Measurements from ENCODE around the gene LDLRAD3. TPM values are rescaled to one million over a fixed set of nuclear protein-coding genes. Genes with fewer than 3 reads are reported as not detected.

LDLRAD3 gene
- total RNA-seq, 1 experiment from 2014 or later = 19.0 TPM

DNA sequence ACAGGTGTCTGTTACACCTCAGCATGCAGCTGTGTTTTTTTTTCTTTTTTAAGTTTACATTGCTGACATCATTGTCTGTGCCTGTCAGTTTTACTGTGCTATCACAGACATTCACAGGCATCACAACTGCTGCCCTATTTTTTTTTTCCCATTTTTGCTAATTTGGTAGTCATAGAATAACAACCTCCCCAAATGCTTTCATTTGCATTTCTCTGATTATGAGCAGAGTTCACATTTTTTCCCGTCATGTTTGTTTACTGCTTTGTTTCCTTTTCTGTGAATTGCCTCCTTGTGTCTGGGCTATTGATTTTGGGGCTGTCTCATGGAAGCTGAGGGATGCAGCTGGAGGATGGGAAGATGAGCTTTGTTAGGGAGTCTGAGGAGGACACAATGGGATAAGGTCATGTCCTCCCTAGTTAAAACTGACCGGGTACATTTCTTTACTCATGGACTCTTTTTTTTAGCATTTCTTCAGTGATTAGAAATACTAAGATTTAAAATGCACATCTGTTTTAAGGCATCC, 155.1 kb downstream of the LDLRAD3 start:
- Histone ChIP-seq H3K79me2 (ENCODE audit: insufficient read depth, low read length) (no peaks in the 10 kb centered on the region), H3K9me2 (ENCODE audit: insufficient read depth) (no peaks in the 10 kb centered on the region), H3K4me3 (replicated peaks in 1 of 2; ENCODE audit: low read depth in 1 of 2, low read length in 2 of 2) (no peak overlapping the region), H2AFZ (ENCODE audit: low read depth, low read length, poor library complexity, severe bottlenecking) (no peak overlapping the region), H3K9me3 (ENCODE audit: control insufficient read depth in 1 of 2, insufficient read depth in 1 of 2, low read depth in 1 of 2, low read length in 2 of 2) (peaks cover 0 to 4% of the 10 kb centered on the region in 2 experiments; a peak in 2 of 4 replicates), H4K20me1 (ENCODE audit: insufficient read depth) (no peaks in the 10 kb centered on the region), H3K4me1 (ENCODE audit: control insufficient read depth in 1 of 2, insufficient read depth in 2 of 2, low read length in 2 of 2) (no peaks in the 10 kb centered on the region), H3K4me2 (ENCODE audit: low read length) (no peak overlapping the region), H3K27ac (ENCODE audit: low read depth, low read length) (no peak overlapping the region), H3K27me3 (ENCODE audit: insufficient read depth, low read length) (no peaks in the 10 kb centered on the region), H3K36me3 (ENCODE audit: control insufficient read depth in 1 of 2, insufficient read depth in 2 of 2, low read length in 2 of 2) (no peaks in the 10 kb centered on the region; a peak in 1 of 4 replicates), H3K9ac (ENCODE audit: low read length) (no peak overlapping the region)
- CTCF ChIA-PET = no interaction called here
- no TSS peak for BruUV-seq (replicated peaks)
- POLR2A ChIA-PET = no interaction called here
- RAD21 ChIA-PET (ENCODE audit: low non-redundant PET in 1 of 2, low total read pairs in 2 of 2, uncharacterized antibody in 2 of 2, unreplicated experiment in 2 of 2) = no interaction called here
- DNase-seq (ENCODE audit: low read depth, low spot score) (no peak), ATAC-seq (no peak)
- TF ChIP-seq EGR1 (IDR thresholded peaks at IDR 0.05; ENCODE audit: low read depth) = no peak
- intact Hi-C loops (cut with micrococcal nuclease) = no loop called here

DNA sequence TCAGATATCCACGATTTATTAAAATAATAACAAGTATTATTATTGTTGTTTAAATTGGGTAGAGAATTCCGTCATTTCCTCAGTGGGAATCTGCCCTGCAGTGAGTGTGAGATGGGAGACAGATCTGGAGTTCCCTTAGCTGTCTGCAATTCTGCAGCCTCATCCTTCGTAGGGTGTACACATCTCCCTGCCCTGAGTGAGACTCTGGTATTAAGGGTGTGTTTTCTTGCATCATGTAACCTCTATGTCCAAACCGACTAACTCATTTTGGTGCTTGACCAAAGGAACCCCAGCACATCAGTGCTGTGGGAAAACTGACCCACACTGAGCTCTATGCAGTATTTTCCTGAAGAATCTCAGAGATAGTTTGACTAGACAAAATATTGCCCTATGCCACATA, 157.6 kb downstream of the LDLRAD3 start:
- Histone ChIP-seq H4K20me1 (ENCODE audit: insufficient read depth) (no peaks in the 10 kb centered on the region), H3K4me2 (ENCODE audit: low read length) (no peak overlapping the region), H3K79me2 (ENCODE audit: insufficient read depth, low read length) (no peaks in the 10 kb centered on the region), H2AFZ (ENCODE audit: low read depth, low read length, poor library complexity, severe bottlenecking) (no peak overlapping the region), H3K27ac (ENCODE audit: low read depth, low read length) (no peak overlapping the region), H3K9ac (ENCODE audit: low read length) (no peak overlapping the region), H3K9me2 (ENCODE audit: insufficient read depth) (no peaks in the 10 kb centered on the region), H3K4me3 (replicated peaks in 1 of 2; ENCODE audit: low read depth in 1 of 2, low read length in 2 of 2) (no peak overlapping the region), H3K4me1 (ENCODE audit: control insufficient read depth in 1 of 2, insufficient read depth in 2 of 2, low read length in 2 of 2) (no peaks in the 10 kb centered on the region), H3K27me3 (ENCODE audit: insufficient read depth, low read length) (no peaks in the 10 kb centered on the region), H3K9me3 (ENCODE audit: control insufficient read depth in 1 of 2, insufficient read depth in 1 of 2, low read depth in 1 of 2, low read length in 2 of 2) (no peaks in the 10 kb centered on the region), H3K36me3 (ENCODE audit: control insufficient read depth in 1 of 2, insufficient read depth in 2 of 2, low read length in 2 of 2) (no peaks in the 10 kb centered on the region; a peak in 1 of 4 replicates)
- RAD21 ChIA-PET (ENCODE audit: low non-redundant PET in 1 of 2, low total read pairs in 2 of 2, uncharacterized antibody in 2 of 2, unreplicated experiment in 2 of 2) = no interaction called here
- POLR2A ChIA-PET = no interaction called here
- BruUV-seq (replicated peaks) = no TSS peak
- no peak for ATAC-seq
- CTCF ChIA-PET = no interaction called here
- intact Hi-C loops (cut with micrococcal nuclease) = no loop called here
- no peak for TF ChIP-seq TCF7L2 (IDR thresholded peaks at IDR 0.05; ENCODE audit: borderline replicate concordance, extremely low read depth, insufficient read depth, insufficient read length)
- no peak for TF ChIP-seq RAD21 (IDR thresholded peaks at IDR 0.05; ENCODE audit: low read depth)
- TF ChIP-seq FOSL1 (IDR thresholded peaks at IDR 0.05; ENCODE audit: low read depth) = no peak
- TF ChIP-seq JUND (IDR thresholded peaks at IDR 0.05) = no peak
- TF ChIP-seq, protein P1, sequence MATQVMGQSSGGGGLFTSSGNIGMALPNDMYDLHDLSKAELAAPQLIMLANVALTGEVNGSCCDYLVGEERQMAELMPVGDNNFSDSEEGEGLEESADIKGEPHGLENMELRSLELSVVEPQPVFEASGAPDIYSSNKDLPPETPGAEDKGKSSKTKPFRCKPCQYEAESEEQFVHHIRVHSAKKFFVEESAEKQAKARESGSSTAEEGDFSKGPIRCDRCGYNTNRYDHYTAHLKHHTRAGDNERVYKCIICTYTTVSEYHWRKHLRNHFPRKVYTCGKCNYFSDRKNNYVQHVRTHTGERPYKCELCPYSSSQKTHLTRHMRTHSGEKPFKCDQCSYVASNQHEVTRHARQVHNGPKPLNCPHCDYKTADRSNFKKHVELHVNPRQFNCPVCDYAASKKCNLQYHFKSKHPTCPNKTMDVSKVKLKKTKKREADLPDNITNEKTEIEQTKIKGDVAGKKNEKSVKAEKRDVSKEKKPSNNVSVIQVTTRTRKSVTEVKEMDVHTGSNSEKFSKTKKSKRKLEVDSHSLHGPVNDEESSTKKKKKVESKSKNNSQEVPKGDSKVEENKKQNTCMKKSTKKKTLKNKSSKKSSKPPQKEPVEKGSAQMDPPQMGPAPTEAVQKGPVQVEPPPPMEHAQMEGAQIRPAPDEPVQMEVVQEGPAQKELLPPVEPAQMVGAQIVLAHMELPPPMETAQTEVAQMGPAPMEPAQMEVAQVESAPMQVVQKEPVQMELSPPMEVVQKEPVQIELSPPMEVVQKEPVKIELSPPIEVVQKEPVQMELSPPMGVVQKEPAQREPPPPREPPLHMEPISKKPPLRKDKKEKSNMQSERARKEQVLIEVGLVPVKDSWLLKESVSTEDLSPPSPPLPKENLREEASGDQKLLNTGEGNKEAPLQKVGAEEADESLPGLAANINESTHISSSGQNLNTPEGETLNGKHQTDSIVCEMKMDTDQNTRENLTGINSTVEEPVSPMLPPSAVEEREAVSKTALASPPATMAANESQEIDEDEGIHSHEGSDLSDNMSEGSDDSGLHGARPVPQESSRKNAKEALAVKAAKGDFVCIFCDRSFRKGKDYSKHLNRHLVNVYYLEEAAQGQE (IDR thresholded peaks at IDR 0.05; ENCODE audit: low read depth) = no peak
- TF ChIP-seq SP1 (IDR thresholded peaks at IDR 0.05; ENCODE audit: low read depth) = no peak
- TF ChIP-seq CBX3 (IDR thresholded peaks at IDR 0.05; ENCODE audit: low read depth) = no peak
- TF ChIP-seq YY1 (IDR thresholded peaks at IDR 0.05; ENCODE audit: extremely low read depth, insufficient replicate concordance, low read depth, low read length) = no peak
- no peak for TF ChIP-seq SRF (IDR thresholded peaks at IDR 0.05; ENCODE audit: low read depth)
- no peak for DNase-seq (ENCODE audit: low read depth, low spot score)
